Myocyte (in vitro differentiated cells): ENCODE data around the gene GYPC. TPM values are rescaled to one million over a fixed set of nuclear protein-coding genes. Genes with fewer than 3 reads are reported as not detected.
A peak's percentile ranks its signal among the peaks of the same experiment; 100 is the strongest.

Experiments used
- DNase-seq: peaks from one replicate; pipeline ENCODE4 v3.0.0-alpha.2; 2012; ENCODE audit warnings: low read depth
- total RNA-seq: library from RNA; depleted of rRNA; stranded (reverse); fragments of >200 nt; gene quantifications from 2 replicates; pipeline ENCODE4 v1.2.3, GENCODE V29; 2014

Gene GYPC
- total RNA-seq, 1 donor from 2014 or later = 14.4 TPM

DNA sequence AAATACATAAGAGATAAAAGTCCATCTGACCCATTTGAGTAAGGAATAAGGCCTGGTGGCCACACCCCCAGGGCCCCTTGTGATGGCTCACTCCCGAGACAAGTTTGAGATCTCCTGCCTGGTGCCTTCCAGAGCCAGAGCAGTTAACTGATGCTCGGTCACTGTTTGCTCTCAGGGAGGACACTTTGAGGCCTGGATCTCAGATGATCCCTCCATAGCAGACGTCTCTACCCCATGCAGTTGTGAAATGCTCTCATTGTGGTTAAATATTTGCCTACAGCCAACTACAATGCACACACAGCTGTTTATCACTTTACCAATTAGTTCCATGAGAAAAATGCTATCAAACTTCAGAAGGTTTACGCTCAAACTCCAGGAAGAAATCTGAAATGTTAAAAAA, 12.3 kb downstream of the GYPC start:
- DNase-seq = no peak

DNA sequence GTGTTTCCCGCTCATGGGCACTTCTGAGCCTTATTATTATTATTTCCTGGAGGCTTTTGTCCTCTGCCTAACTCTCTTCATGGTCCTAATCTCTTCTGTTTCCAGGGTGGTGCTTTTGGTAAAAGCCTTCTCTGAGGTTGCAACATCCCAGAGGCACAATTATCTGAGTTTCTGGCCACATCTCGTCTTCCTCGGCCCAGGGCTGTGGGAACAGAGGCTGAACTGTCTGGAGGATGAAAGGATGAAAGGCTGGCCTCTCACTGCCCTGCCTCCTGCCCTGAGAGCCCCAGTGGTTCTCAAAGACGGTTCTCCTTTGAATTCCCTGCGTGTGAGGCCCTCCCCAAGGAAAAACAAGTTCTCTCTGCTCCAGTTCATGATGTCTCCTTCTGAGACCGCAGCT, 13.8 kb downstream of the GYPC start:
- DNase-seq = no peak

DNA sequence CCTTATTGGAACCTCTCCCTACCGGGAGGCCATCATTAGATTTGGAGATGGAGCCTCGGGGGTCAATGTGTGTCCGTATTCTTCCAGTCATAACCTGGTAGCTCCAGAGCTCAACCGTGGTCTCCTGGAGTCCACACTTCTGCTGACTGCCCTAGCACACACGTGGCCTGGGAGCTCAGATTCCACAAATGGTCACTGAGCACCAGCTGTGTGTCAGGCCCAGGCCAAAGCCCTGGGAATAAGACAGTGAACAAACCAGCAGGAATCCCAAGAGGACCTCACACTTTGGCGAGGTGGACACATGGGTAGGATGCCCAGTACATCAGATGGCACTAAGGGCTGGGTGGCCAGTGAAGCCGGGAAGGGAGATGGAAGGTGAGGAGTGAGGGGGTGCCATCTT, 15.5 kb downstream of the GYPC start:
- DNase-seq = peak; percentile 56

DNA sequence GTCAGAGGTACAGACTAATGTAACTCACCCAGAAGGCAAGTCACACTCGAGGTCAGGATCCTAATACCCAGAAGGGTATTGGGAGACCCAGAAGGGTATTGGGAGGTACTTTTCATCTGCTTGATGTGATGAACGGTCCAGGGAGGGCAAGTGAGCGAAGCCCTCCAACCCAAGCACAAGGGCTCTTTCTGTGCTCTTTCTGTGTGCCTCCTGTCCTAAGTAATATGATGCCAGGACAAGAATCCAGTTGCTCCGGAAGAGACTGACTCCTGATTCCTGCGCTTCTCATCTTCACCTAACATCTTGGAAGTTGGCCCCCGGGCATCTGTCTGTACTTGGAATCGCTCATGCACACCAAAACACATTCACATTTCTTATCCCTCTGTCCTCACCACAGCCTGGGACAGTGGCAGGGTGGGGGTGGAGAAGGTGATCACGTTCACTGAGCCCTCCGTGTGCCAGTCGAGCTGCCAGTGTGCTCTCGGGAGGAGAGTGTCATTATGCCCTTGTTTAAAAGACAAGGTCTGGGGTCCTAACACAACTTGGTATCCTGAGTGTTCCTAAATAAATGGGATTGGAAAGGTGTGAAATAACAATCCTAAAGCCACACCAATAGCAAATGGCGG, 17.1 kb downstream of the GYPC start:
- no peak for DNase-seq

DNA sequence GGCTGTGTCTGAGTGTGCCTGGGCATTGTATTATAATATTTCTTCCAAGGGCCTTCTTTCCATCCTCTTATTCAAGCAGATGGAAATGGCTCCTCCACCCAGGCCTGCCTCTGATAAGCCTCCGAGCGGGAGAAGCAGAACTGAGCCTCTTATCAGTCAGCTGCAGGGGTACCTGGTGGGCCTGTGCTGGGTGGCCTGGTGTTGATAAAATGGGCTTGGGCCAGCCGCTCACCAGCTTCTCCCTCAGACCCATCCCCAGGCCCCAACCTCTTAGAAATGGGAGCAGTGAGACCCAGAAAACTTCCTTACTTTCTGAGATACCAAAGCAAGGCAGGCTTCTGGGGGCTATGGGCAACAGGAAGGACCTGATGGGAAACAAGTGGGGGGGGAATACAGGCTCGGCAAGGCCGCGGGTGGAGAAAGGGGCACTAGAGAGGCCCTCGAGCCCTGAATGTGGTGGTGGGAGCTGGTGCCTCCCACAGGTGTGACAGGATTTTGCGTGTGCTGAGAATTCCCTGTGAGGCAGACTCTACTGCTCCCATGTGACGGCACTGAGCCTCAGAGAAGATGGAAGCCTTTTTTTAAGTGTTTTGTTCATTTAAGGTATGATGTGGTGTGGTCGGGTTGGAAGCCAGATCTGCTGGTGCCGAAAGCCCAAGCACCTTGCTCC, 18.3 kb downstream of the GYPC start:
- no peak for DNase-seq

DNA sequence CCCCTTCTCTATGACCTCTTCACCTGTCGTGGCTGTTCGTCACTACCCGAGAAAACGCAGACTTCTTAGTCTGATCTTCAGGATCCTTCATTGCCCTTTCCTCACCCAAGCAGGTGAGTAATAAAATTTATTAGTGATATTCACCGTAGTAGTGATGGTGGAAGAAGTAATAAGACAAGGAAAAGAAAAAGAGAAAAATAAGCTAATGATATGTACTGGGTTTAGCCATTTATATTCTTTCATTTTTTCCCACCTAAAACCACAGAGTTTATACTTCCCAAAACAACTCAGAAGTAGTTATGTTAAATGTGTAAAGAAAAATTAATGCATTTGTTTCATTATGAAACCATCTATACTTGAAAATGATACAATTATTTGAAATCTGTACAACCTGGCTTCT, 19.7 kb downstream of the GYPC start:
- no peak for DNase-seq

DNA sequence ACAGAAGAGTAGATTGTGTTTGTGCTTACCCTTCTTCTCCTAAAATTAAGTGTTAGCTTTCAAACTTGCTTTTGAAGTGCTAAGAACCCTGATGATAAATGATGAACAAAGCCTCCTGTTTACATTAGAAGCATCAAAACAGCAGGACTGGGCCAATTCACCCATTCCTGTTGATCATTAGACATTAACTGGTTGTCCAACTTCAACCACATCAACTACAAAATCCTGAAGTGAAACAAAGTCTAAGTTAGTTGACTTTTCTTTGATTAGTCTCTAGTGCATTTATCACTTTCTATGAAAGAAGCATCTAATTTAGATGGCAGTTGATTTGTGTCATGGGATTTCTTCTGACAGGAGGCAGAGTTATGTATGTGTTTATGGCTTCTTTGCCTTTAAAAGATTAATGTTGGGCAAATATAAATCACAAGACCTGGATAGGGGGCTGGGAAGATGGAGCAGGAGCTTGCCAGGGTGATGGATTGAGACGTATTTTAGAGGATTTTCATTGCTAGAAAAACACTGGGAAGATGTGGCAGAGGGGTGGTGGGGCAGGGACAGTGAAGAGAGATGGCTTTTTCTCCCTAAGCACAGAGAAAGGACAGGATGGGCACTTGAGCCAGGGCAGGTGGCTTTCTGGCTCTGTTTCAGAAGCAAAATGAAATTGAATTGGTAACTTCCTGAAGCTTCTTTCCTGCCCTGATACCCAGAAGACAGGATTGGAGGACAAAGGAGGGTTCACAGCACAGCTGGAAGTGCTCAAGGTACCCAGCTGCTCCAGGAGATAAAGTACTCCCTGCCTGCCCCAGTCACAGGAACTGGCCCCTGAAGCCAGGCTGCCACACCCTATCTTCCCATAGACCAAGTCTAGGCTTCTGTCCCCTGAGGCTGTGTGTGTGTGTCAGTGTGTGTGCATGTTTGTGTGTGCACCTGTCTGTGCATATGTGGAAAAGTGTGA, 20.5 kb downstream of the GYPC start:
- no peak for DNase-seq

DNA sequence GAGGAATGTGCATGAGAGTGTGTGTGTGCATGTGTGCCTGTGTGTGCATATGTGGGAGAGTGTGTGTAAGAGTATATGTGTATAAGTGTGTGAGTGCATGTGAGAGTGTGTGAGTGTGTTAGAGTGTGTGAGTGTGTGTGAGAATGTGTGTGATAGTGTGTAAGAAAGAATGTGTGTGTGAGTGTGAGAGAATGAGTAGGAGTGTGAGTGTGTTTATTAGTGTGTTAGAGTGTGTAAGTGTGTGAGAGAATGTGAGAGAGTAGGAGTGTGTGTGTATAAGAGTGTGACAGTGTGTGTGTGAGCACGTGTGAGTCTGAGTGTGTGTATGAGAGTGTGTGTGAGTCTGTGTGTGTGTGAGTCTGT, 21.2 kb downstream of the GYPC start:
- DNase-seq = no peak

DNA sequence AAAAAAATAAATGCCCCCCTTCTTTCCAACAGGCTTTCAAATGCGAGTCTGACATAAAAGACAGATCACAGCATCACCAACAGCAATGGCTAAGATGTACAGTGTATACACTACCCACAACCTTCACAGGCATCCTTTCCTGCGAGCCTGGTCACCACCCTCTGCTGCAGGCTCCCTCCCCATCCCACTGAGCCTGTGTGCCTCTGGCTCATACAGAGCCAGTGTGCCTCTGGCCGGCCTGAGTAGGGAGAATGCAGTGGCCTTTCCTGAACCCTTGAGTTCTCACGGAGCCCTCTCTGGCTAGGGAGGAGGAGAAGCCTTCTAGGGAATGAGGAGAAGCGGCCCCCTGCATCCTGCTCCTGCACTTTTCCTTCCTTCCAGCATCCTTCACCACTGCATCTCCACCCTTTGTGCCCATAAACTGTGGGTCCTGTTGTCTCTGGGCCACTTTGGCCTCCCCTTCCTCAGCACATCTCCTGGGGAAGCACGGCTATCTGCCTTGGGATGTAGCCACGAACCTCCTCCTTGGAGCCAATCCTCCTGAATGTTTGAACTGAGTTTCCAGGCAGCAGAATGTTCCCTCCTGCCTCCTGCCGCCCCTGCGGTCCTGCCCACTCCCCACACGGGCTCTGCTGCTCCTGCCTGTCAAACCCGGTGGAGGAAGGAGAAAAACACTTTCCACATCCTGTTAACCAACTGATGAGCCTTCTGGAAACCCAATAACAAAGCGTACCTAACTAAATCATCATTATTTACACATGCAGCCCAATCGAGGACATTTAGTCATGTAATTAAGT, 22.5 kb downstream of the GYPC start:
- no peak for DNase-seq

DNA sequence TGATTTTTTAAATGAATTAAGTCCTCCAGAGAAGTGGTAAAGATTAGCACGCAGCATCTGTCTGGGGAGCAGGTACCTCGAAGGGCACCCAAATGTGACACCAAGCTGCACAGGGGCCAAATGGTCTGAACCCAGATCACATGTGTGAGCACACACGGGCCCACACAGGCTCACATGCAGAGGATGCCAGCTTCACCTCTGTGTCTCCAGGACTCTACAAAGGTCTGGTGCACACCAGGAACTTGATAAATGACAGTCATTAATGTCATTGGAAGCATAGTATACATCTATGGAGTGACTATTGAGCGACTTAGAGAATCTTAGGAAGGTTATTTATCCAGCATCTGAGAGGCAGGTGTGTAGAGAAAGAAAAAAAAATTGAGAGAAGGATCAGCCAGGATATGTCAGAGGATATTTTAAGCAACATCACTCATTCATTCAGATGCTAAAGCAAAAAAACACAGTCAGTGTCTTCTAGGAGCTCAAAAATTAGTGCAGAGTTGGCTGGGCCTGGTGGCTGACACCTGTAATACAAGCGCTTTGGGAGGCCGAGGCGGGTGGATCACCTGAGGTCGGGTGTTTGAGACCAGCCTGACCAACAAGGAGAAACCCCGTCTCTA, 23.2 kb downstream of the GYPC start:
- DNase-seq = no peak

DNA sequence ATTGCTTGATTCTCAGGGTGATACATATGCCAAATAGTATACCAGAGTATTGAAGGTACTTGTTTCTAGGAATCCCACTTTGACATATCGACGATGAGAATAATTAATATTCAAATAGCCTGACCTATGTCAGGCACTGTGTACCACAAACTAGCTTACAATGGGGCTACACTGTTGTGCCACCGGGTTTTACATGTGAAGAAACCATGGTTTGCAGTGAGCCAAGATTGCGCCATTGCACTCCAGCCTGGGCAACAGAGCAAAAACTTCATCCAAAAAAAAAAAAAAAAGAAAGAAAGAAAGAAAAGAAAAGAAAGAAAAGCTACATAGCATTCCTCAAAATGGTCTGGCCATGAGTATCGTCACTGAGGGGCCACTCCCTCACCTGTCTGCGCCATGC, 25.5 kb downstream of the GYPC start:
- no peak for DNase-seq

DNA sequence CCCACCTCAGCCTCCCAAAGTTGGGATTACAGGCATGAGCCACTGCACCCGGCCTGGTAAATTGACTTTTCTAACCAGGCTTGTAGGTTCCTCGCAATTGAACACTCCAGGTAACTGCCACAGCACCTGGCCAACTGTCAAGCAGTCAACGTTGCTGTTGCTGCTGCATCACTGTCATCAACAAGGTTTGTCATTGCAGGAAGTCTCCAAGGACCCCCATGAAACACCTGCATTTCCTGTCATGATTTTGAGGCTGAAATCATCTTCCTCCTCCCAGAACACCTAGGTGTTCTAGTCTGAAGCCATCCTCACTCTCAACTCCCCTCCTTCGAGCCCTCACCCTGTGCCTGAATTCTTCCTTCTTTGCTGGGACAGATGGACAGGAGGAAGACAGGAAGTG, 29.7 kb downstream of the GYPC start:
- no peak for DNase-seq

DNA sequence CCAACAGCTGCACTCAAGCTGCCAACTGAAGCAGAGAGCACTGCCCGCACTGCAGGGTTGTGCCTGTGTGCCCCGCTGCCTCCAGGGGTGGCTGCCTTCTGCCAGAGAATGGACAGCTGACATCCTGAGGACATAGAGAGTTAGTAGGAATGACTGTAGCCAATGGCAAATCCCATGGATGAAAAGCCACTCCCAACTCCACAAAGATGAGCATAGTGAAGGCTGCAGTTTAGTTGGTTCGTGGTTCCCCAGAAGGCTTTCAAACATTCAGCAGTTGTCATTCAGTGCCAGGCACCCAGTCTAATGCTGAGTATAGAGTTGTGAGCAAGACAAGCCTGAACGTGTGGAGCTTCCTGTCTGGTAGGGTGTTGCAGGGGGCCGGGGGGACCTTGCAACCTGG, 30.3 kb downstream of the GYPC start:
- peak; percentile 91 for DNase-seq

DNA sequence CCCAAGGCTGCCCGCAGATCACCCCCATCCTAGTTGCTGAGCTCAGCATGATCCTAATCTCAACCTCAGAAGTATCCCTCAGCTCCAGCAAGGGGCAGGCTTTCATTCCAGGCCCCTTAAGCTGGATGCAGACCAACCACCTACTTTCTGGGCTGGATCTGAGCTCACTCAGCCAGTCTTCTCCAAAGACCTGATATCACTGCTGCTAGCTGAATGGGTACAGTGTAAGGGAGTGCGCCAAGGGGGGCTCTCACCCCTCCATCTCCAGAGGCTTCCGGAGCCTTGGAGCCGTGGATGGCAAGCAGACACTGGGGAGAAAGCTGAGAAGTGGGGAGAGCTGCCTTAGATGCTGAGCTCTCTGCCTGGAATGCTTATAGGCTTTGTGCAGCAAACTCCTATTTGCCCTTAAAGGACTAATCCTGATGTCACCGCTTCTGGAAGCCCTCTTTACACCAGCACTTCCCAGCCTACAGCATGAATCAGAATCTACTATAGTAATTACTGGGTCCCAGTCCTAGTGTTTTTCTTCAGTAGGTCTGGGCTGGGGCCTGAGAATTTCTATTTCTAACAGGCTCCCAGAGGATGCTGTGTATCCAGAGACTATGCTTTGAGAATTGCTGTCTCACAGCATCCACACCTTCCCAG, 31.0 kb downstream of the GYPC start:
- DNase-seq = no peak

DNA sequence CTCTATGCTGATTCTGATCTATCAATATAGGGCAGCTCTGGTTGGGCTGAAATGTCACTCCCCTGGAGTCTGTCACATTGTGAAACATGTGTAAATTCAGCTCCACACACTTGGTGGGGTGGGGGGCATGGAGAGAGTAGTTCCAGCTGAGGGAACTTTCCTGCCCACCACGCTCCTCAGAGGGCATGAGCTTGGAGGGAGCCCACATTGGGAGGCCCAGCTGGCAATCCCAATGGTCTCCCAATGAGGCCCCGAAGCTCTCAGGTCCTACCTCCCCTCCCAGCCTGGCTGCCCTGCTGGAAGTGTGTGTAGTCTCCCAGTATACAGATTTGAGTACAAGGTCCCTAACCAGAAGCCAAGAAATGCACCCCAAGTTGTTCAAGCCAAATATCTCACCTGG, 31.5 kb downstream of the GYPC start:
- no peak for DNase-seq

DNA sequence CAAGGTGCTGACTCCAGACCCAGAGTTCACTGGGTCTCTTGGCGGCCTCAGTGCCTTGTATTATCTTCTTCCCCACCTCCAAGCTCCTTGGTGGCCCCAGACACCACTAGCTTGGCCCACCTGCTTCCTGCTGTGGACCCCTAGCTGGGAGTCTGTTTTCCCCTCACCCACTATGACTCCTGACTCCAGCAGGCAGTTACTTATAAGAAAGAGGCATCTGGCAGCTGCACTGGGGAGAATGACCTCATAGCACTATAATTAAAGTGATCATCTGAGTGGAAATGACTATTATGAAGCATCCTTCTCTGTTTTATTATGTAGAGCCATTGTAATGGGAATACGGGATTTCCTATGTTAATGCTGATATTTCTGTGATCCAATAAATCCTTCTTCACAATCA, 32.6 kb downstream of the GYPC start:
- DNase-seq = peak; percentile 20

DNA sequence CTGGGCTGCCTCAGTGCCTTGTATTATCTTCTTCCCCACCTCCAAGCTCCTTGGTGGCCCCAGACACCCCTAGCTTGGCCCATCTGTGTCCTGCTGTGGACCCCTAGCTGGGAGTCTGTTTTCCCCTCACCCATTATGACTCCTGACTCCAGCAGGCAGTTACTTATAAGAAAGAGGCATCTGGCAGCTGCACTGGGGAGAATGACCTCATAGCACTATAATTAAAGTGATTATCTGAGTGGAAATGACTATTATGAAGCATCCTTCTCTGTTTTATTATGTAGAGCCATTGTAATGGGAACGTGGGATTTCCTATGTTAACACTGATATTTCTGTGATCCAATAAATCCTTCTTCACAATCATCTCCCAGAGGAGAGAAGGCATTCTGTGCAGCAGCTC, 36.3 kb downstream of the GYPC start:
- DNase-seq = peak; percentile 28

DNA sequence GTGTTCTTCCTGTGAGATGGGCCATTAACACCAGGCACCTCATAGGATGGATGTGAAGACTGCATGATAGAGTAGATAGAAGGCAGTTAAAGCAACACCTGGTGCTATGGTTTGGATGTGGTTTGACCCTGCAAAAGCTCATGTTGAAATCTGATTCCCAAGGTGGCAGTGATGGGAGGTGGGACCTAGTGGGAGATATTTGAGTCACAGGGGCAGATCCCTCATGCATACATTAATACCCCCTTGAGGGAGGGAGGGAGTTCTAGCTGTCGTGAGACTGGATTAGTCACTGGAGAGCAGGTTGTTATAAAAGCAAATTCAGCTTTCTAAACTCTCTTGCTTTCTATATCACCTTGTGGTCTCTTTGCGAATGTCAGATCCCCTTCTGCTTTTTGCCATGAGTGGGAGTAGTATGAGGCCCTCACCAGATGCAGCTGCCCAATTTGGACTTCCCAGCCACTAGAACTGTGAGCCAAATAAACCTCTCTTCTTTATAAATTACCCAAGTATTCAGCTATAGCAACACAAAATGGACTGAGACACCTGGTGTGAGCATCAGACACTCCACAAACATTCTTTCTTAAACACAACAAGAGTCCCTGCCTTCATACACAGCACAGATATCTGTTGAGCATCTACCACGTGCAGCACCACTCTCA, 37.1 kb downstream of the GYPC start:
- peak; percentile 18 for DNase-seq

DNA sequence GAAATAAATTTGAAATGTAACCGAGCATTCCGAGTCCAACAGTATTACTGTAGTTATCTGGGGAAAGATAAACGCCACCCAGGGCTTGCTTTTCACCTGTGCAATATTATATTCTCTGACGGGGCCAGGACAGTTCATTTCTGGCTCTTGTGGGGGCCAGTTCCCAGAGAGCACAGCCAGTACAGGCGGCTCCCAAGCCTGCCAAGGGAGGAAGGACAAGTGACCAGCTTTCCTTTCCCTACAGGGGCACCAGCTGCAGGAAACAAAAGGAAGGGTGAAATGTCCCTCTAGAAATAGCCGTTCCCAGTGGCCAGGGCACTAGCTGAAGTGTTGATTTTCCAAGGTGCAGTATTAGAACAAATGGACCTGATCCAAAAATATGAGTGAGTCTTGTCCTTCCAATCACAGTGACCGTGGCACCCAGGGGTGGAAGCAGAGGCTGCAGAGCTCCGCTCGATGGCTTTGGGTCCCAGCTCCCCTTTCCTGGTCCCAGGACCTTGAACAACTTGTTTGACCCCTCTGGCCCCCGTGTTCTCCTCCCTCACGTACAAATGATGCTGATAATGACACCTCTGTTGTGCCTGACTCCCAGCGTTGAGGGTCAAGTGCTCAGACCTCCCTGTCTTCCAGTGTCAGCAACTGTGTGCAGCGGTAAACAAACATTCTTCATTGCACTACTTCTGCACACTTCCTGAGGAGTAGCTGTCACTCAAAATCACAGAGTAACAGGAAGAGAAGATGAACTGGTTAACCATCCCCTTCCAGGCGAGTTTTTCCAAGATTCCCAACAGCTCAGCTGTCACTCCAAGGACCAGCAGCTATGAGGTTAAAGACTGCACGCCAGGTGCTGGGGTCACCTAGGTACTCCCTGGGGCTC, 40.9 kb downstream of the GYPC start:
- DNase-seq = peak; percentile 25
